Measurements from ENCODE around the gene CPT2. TPM values are rescaled to one million over a fixed set of nuclear protein-coding genes. Genes with fewer than 3 reads are reported as not detected.
A peak's percentile ranks its signal among the peaks of the same experiment; 100 is the strongest.

The CPT2 gene
- total and polyA plus RNA-seq, 4 donors: 27.4 to 109 (median 74.8) TPM

DNA sequence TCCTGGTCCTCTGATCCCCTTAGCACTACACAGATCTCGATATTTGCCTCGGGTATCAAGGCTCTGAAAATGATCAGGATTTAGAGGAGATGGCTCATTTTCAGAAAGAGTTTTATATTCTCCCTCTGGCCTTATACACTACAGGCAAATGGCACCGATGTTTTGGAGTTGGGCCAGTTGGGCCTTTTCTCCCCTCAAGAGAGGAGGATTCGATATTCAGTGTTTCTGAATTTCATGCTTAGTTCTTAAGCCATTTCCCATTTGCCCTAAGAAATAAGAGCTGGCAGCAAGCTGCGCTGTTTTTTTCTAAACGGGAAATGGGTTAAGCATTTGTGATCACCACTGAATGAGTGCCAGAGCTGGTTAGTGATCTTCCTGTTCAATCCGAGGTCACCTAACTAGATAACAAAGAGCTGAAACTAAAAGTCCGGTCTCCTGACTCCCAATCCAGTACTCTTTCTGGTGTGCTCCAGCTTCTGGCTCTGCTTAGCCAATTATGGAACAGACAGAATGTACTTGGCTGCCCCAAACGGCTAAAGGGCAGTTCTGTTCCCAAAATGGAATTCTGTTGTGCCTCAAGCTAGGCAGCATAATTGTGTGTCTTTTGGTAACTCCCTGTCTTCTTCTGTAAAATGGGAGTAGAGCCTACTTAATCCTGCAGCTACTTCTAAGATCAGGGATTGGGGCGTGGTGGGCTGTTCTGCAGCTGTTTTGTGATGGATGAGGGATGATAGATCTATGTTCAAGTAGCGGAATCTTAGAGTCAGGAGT, 1.2 kb upstream of the CPT2 start:
- Histone ChIP-seq H3K9me3 (ENCODE audit: control insufficient read depth in 4 of 4, low read length in 3 of 4) (no peaks in the 10 kb centered on the region), H3K9ac (ENCODE audit: low read depth in 1 of 2, low read length in 2 of 2) (peak overlapping the region in 1 of 2 donors; percentile 94), H3K27me3 (ENCODE audit: control insufficient read depth in 4 of 4, insufficient read depth in 4 of 4, low read length in 3 of 4) (no peaks in the 10 kb centered on the region), H3K4me3 (ENCODE audit: low read depth in 1 of 3, low read length in 3 of 3) (peak overlapping the region in 2 of 3 donors; percentile 73 to 98), H3K4me1 (ENCODE audit: control insufficient read depth in 4 of 4, insufficient read depth in 4 of 4, low read length in 3 of 4) (peaks cover 9 to 67% (median 55%) of the 10 kb centered on the region in 4 donors), H3K27ac (ENCODE audit: low read depth in 1 of 2, low read length in 2 of 2) (peak overlapping the region; percentile 98 to 99), H3K36me3 (ENCODE audit: control insufficient read depth in 4 of 4, insufficient read depth in 3 of 4, low read depth in 1 of 4, low read length in 3 of 4) (no peaks in the 10 kb centered on the region)
- 47% methylated on average over 11 of the region's 11 CpGs for WGBS
- TF ChIP-seq, protein P1, sequence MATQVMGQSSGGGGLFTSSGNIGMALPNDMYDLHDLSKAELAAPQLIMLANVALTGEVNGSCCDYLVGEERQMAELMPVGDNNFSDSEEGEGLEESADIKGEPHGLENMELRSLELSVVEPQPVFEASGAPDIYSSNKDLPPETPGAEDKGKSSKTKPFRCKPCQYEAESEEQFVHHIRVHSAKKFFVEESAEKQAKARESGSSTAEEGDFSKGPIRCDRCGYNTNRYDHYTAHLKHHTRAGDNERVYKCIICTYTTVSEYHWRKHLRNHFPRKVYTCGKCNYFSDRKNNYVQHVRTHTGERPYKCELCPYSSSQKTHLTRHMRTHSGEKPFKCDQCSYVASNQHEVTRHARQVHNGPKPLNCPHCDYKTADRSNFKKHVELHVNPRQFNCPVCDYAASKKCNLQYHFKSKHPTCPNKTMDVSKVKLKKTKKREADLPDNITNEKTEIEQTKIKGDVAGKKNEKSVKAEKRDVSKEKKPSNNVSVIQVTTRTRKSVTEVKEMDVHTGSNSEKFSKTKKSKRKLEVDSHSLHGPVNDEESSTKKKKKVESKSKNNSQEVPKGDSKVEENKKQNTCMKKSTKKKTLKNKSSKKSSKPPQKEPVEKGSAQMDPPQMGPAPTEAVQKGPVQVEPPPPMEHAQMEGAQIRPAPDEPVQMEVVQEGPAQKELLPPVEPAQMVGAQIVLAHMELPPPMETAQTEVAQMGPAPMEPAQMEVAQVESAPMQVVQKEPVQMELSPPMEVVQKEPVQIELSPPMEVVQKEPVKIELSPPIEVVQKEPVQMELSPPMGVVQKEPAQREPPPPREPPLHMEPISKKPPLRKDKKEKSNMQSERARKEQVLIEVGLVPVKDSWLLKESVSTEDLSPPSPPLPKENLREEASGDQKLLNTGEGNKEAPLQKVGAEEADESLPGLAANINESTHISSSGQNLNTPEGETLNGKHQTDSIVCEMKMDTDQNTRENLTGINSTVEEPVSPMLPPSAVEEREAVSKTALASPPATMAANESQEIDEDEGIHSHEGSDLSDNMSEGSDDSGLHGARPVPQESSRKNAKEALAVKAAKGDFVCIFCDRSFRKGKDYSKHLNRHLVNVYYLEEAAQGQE (IDR thresholded peaks at IDR 0.05): peak; percentile 55
- peak; percentile 48 for TF ChIP-seq SP1 (IDR thresholded peaks at IDR 0.05)
- TF ChIP-seq, protein P2, sequence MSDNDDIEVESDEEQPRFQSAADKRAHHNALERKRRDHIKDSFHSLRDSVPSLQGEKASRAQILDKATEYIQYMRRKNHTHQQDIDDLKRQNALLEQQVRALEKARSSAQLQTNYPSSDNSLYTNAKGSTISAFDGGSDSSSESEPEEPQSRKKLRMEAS (IDR thresholded peaks at IDR 0.05): no peak
- TF ChIP-seq GABPA (IDR thresholded peaks at IDR 0.05 in 1 of 2, conservative IDR thresholded peaks at IDR 0.05 in 1 of 2): peak in 1 of 2 donors; percentile 40
- no peak for TF ChIP-seq HNF4G (IDR thresholded peaks at IDR 0.05)
- TF ChIP-seq, protein P3, sequence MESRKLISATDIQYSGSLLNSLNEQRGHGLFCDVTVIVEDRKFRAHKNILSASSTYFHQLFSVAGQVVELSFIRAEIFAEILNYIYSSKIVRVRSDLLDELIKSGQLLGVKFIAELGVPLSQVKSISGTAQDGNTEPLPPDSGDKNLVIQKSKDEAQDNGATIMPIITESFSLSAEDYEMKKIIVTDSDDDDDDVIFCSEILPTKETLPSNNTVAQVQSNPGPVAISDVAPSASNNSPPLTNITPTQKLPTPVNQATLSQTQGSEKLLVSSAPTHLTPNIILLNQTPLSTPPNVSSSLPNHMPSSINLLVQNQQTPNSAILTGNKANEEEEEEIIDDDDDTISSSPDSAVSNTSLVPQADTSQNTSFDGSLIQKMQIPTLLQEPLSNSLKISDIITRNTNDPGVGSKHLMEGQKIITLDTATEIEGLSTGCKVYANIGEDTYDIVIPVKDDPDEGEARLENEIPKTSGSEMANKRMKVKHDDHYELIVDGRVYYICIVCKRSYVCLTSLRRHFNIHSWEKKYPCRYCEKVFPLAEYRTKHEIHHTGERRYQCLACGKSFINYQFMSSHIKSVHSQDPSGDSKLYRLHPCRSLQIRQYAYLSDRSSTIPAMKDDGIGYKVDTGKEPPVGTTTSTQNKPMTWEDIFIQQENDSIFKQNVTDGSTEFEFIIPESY (IDR thresholded peaks at IDR 0.05): peak; percentile 67
- peak; percentile 42 to 81 for TF ChIP-seq RXRA (IDR thresholded peaks at IDR 0.05)
- peak; percentile 72 for TF ChIP-seq YY1 (IDR thresholded peaks at IDR 0.05)
- no peak for TF ChIP-seq TAF1 (conservative IDR thresholded peaks at IDR 0.05)
- peak; percentile 13 to 23 for TF ChIP-seq RAD21 (IDR thresholded peaks at IDR 0.05)
- peak in 1 of 2 donors; percentile 53 for TF ChIP-seq JUND (IDR thresholded peaks at IDR 0.05)
- TF ChIP-seq HNF4A (conservative IDR thresholded peaks at IDR 0.05): peak; percentile 58 to 80
- peak in 1 of 2 donors; percentile 54 for TF ChIP-seq EGR1 (IDR thresholded peaks at IDR 0.05; ENCODE audit: low read depth in 2 of 2)
- no peak for DNase-seq (ENCODE audit: low spot score)

DNA sequence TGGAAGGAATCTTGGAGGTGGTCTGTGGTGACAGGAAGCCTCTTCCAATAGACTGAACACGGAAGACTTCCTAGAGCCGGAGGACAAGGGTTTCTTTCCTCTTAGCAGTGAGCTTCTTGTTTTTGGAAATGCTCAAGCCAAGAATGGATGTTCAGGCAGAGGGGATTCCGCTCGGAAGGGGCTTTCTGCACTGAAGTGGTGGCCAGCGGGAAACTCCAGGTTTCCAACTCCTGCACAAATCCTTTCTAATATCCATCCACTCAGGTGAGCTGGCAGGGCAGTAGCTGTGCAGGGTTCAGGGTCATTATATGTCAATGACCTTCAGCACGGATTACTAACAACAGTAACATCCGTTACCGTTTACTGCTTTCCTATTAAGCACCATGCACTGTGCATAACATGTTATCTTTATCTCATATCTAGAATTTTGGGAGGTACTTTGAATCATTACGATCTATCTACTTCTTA, 573 bp upstream of the CPT2 start:
- no peaks in the 10 kb centered on the region for H3K9me3 ChIP-seq (ENCODE audit: control insufficient read depth in 4 of 4, low read length in 3 of 4)
- TF ChIP-seq CTCF (IDR thresholded peaks at IDR 0.05; ENCODE audit: low read depth, low read length, missing input control) (no peak), ATF3 (IDR thresholded peaks at IDR 0.05) (no peak), HNF4A (conservative IDR thresholded peaks at IDR 0.05) (peak; percentile 55 to 61), SP1 (IDR thresholded peaks at IDR 0.05) (peak; percentile 86), FOXA1 (IDR thresholded peaks at IDR 0.05) (no peak), NR2F2 (IDR thresholded peaks at IDR 0.05) (peak; percentile 53), JUND (IDR thresholded peaks at IDR 0.05) (no peak), RXRA (IDR thresholded peaks at IDR 0.05) (peak; percentile 93 to 96)
- TF ChIP-seq, protein P2 (IDR thresholded peaks at IDR 0.05): peak; percentile 15
- TF ChIP-seq, protein P1 (IDR thresholded peaks at IDR 0.05): peak; percentile 94
- no peaks in the 10 kb centered on the region for H3K27me3 ChIP-seq (ENCODE audit: control insufficient read depth in 4 of 4, insufficient read depth in 4 of 4, low read length in 3 of 4)
- peaks cover 9 to 65% (median 49%) of the 10 kb centered on the region in 4 donors for H3K4me1 ChIP-seq (ENCODE audit: control insufficient read depth in 4 of 4, insufficient read depth in 4 of 4, low read length in 3 of 4)
- peak overlapping the region; percentile 73 to 98 (median 88) for H3K4me3 ChIP-seq (ENCODE audit: low read depth in 1 of 3, low read length in 3 of 3)
- H3K27ac ChIP-seq (ENCODE audit: low read depth in 1 of 2, low read length in 2 of 2): peak overlapping the region; percentile 98 to 99
- 17% methylated on average over 9 of the region's 9 CpGs for WGBS
- no peak for DNase-seq (ENCODE audit: low spot score)
- peak overlapping the region; percentile 91 to 94 for H3K9ac ChIP-seq (ENCODE audit: low read depth in 1 of 2, low read length in 2 of 2)
- H3K36me3 ChIP-seq (ENCODE audit: control insufficient read depth in 4 of 4, insufficient read depth in 3 of 4, low read depth in 1 of 4, low read length in 3 of 4): peaks cover 2 to 4% (median 3%) of the 10 kb centered on the region in 4 donors

Measured in liver (tissue), 9 donors.